Measurements from ENCODE around the gene C9.
A peak's percentile ranks its signal among the peaks of the same experiment; 100 is the strongest.
"Not testable (repeated sequence)": the region's sequence is repeated elsewhere in the genome, so short reads cannot be mapped to it uniquely, and the experiment has no call there.

C9 gene

DNA sequence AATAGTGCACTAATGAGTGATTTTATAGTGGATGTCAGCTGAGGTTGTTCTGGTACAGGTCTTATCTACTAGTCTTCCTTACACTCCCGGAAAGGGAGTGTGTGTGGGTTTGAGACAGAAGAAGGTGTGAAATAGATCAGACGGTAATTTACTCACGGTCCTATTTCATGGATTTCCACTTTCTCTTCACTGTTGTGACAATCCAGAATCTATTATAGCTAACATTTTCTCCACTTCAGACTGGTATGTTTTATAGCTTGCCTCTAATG, 7.0 kb upstream of the C9 start:
- DNase-seq (ENCODE audit: low spot score) = no peak

- DNase-seq (ENCODE audit: low spot score) = no peak
Observed at GRCh38 chr5:39370555-39371366, 6.5 kb upstream of the C9 start.

- DNase-seq (ENCODE audit: low spot score) = no peak
Observed at GRCh38 chr5:39369123-39369815, 5.0 kb upstream of the C9 start.

- DNase-seq (ENCODE audit: low spot score) = no peak
Observed at GRCh38 chr5:39368116-39368515, 3.8 kb upstream of the C9 start.

DNA sequence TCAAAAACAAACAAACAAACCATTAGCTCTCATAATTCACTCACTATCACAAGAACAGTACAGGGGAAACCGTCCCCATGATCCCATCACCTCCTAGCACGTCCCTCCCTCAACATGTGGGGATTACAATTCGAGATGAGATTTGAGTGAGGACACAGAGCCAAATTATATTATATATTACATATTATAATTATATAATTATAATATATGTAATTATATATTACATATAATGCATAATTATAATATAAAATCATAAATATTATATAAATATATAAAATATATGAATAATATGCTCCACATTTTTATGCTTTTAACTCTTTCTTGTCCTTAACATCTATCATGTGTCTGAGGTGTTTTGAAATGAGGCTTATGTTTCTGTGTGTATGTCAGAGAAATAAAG, 3.4 kb upstream of the C9 start:
- no peak for DNase-seq (ENCODE audit: low spot score)

GRCh38 chr5:39363217-39363616, 1.1 kb downstream of the C9 start:
- no peak for DNase-seq (ENCODE audit: low spot score)

GRCh38 chr5:39362646-39363045, 1.6 kb downstream of the C9 start:
- no peak for DNase-seq (ENCODE audit: low spot score)

GRCh38 chr5:39361306-39361705, 3.0 kb downstream of the C9 start:
- DNase-seq (ENCODE audit: low spot score) = no peak

DNA sequence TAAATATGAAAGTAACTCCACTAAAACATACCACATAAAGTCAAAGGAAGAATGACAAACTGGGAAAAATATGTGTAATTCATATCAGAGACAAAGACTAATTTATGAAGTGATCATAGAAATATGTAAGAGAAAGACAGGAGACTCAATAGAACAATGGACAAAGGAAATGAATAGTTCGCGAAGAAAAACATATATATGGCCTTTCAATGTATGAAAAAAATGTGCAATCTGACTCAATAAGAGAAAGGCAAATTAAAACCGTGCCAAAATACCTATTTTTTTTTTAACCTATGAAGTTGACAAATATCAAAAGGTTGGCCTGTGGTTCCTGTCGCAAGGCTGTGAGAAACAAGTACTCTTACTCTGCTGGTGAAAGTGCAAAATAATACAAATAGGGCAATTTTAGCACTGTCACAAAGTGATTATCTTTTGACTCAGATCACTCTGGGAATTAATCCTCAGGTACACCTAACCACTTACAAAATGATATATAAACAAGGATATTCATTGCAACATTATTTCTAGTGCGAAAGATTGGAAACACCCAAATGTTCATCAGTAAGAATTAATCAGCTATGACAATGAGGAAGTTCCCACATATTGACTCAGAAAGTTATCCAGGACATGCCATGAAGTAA, 3.7 kb downstream of the C9 start:
- no peak for DNase-seq (ENCODE audit: low spot score)

- no peak for DNase-seq (ENCODE audit: low spot score)
Observed at GRCh38 chr5:39356263-39356662, 8.0 kb downstream of the C9 start.

DNA sequence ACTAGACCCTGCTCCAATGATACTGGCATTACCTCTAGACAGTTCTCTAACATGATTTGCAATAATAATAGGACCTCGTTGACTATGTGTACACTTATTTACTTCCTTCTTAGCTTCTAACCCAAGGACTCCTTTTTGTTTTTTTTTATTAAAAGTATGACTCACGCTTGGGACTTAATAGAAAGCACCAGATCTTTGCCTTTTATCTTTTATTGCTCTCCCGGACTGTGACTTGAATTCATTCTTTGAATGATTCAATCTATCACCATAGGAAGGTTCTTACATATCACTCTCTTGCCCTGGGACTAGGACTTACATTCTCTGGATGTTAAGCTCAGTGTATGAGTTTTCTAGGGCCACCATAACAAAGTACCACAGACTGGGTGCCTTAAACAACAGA, 9.0 kb downstream of the C9 start:
- no peak for DNase-seq (ENCODE audit: low spot score)

DNA sequence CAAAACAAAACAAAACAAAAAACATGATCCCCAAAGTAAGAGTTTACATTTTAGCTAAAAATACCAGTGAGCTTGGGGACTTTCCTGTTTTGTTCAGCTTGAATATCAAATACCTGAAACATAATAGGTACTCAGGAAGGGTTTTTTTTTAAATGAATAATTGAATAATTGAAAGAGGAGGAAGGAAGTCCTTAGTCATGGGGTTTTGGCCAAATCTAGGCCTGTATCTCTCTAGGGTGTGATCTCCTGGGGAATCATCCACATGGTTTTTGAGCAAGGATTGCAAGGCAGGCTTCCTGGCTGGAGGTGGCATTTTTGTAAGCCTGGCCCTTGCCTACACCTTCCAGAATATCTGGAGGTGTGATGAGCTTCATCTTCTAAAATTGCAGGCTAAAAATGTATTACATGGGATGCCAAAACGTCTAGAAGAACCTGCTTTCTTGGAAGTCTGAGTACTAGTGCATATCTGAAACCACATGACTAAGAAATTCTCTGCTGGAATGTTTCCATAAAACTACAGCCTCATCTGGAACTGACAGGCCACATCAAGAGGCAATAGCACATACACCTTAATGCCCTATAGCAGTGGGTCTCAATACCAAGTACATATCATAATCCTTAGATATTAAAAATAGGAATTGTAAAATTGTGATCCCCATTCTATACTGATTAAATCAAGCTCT, 10.4 kb downstream of the C9 start:
- no peak for DNase-seq (ENCODE audit: low spot score)

GRCh38 chr5:39352951-39353350, 11.3 kb downstream of the C9 start:
- peak; percentile 19 for DNase-seq (ENCODE audit: low spot score)

DNA sequence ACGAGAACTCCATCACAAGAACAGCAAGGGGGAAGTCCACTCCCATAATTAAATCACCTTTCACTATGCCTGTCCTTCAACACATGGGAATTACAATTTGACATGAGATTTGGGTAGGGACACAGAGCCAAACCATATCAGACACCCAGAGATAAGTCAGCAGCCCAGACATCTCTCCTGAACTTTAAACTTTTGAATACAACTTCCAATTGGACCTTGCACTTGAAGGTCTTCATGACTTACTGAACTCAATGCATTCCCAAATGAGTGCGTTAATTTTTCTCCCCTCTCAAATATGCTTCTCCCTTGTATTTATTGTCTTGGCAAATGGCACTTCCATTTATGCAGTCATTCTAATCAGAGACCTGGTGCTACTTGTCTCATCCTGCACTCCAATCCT, 12.1 kb downstream of the C9 start:
- no peak for DNase-seq (ENCODE audit: low spot score)

DNA sequence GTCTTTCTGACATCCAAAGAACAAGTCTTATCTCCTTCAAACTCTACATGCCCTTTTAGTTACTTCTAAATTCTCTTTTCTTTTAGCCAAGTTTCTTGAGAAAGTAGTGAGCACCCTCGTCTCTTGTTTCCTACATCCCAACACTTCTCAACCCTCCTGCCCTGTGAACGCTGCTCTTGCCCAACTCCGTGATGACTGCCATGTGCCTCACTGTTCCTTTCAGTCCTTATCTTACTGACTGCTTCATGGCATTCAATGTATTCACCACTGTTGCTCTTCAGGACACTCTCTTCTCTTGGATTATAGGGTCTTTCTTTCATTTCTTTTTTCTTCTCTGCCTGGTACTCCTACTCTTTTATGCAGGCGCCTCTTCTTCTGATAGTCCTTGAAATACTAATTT, 14.8 kb downstream of the C9 start:
- DNase-seq (ENCODE audit: low spot score) = no peak

- DNase-seq (ENCODE audit: low spot score) = no peak
Observed at GRCh38 chr5:39342460-39342859, 21.8 kb downstream of the C9 start.

DNA sequence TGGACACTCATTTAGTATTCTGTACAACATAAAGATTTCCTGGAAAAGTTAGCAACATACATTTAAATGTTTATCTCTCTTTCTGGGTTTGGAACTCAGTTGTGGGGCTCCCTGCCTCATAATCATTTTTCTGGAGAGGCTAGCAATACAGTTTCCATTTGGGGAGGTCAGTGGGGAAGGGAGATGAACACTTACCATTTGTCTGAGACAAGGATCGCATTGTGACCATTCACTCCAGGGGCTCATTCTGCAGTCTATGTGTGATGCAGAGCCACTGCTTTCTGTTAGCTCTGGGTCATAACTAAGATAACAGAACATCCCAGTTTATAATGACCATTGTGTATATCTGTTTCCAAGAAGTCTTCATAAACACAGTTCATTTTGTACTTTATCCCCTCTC, 22.4 kb downstream of the C9 start:
- no peak for DNase-seq (ENCODE audit: low spot score)

- DNase-seq (ENCODE audit: low spot score) = no peak
Observed at GRCh38 chr5:39340506-39340905, 23.8 kb downstream of the C9 start.

DNA sequence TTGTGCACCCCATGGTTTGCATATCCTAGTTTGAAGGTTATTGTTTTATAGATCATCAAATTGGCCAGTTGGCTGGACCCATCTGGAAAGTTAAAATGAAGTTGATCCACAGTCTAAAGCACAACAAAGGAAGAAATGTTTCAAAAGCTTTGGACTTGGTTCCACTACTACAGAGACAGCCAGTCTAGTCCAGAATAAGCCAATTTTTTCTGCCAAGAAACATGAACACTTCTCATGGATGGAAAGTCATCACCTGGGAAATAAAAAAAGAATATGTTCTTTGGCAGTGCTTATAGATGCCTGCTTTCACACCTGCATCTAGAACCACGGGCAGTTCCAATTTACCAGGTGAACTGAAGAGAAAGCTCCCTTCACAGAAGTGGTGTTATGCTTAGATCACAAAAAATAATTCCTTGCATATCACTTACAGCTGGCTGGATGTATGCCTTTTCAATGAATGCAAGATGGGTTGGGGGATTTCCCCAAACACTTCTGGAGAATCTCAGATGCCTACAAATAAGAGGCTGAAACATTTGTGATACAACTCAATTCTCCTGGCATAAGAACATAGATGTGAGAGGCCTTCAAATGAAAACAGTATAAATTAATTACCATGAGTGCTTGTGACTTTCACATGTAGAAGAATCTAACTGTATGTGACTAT, 26.9 kb downstream of the C9 start:
- DNase-seq (ENCODE audit: low spot score) = no peak

DNA sequence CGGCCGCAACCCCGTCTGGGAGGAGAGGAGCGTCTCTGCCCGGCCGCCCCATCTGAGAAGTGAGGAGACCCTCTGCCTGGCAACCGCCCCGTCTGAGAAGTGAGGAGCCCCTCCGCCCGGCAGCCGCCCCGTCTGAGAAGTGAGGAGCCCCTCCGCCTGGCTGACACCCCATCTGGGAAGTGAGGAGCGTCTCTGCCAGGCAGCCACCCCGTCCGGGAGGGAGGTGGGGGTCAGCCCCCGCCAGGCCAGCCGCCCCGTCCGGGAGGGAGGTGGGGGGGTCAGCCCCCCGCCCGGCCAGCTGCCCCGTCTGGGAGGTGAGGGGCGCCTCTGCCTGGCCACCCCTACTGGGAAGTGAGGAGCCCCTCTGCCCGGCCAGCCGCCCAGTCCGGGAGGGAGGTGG, 30.0 kb downstream of the C9 start:
- DNase-seq (ENCODE audit: low spot score) = not testable (repeated sequence)

DNA sequence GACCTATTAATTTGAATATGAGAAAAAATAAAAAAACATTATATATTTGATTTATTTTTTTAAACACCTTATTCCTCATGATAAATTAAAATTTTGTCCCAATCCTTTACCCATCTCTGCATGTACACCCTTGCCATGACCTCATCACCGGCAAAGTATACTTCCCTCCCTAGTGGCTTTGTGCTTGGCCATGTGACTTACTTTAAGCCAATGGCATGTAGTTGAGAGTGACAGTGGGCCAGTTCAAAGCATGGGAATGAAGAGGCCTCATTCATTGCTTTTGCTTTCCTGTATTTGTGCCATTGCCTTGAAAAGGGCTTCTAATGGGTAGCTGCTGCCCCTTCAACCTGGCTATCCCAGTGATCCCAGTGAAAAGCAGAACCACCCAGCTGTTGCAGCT, 31.2 kb downstream of the C9 start:
- no peak for DNase-seq (ENCODE audit: low spot score)

DNA sequence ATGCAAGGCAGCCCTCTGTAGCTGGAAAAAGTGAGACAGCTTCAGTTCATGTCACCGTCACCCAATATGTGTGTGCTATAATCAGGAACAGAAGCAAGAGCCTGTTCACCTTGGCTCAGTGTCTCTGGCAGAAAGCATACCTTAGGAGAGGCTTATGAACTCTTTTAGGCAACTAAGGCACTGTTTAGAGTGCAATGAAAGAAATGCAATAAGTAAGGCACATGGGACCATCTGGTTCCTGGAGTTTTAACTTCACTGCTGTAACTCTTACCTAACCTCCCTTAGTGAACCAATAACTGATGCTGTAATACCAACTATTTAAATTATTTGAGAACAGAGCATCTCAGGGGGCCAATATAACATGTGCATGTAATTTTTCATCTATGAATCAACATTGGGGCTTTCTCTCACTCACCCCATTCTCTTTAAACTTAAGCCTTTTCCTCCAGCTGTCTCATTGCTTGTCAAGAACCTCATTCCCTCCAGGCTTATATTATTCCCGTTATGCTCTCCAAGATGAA, 32.4 kb downstream of the C9 start:
- no peak for DNase-seq (ENCODE audit: low spot score)

Data from cerebellar cortex (tissue), 1 donor.